NCI-H446 (cell line): ENCODE data around the gene KIF13A.
"Not testable (repeated sequence)": the region's sequence is repeated elsewhere in the genome, so short reads cannot be mapped to it uniquely, and the experiment has no call there.

Source experiments
- DNase-seq, 2 experiments: peaks; one replicate each; lab custom pipeline; 2025; lab: John Stamatoyannopoulos, UW

Gene KIF13A

GRCh38 chr6:17998442-17998841, 11.0 kb upstream of the KIF13A start:
- DNase-seq = no peak

- DNase-seq = no peak
Measured at GRCh38 chr6:17998003-17998402, 10.6 kb upstream of the KIF13A start.

GRCh38 chr6:17995414-17995813, 8.0 kb upstream of the KIF13A start:
- no peak for DNase-seq

GRCh38 chr6:17994019-17994418, 6.6 kb upstream of the KIF13A start:
- DNase-seq = no peak

GRCh38 chr6:17988422-17988944, 1.0 kb upstream of the KIF13A start:
- no peak for DNase-seq

GRCh38 chr6:17987697-17988421, 424 bp upstream of the KIF13A start:
- DNase-seq = peak; percentile 60 to 84

- peak in 1 of 2 experiments; percentile 25 for DNase-seq
Measured at GRCh38 chr6:17986656-17987446, 584 bp downstream of the KIF13A start.

GRCh38 chr6:17985934-17986655, 1.3 kb downstream of the KIF13A start:
- DNase-seq = no peak

GRCh38 chr6:17984812-17985670, 2.4 kb downstream of the KIF13A start:
- no peak for DNase-seq

- no peak for DNase-seq
Measured at GRCh38 chr6:17984399-17984798, 3.0 kb downstream of the KIF13A start.

GRCh38 chr6:17983730-17984129, 3.7 kb downstream of the KIF13A start:
- DNase-seq = no peak

- no peak for DNase-seq
Measured at GRCh38 chr6:17980329-17980728, 7.1 kb downstream of the KIF13A start.

- no peak for DNase-seq
Measured at GRCh38 chr6:17979479-17979878, 8.0 kb downstream of the KIF13A start.

GRCh38 chr6:17976258-17976657, 11.2 kb downstream of the KIF13A start:
- DNase-seq = not testable (repeated sequence)

GRCh38 chr6:17974570-17975368, 12.7 kb downstream of the KIF13A start:
- DNase-seq = no peak

- no peak for DNase-seq
Measured at GRCh38 chr6:17972978-17973622, 14.3 kb downstream of the KIF13A start.

- no peak for DNase-seq
Measured at GRCh38 chr6:17972074-17972952, 15.1 kb downstream of the KIF13A start.

- peak in 1 of 2 experiments; percentile 14 for DNase-seq
Measured at GRCh38 chr6:17971128-17972073, 16.0 kb downstream of the KIF13A start.
